ENCODE results near the gene HORMAD2.
"Not testable (repeated sequence)": the region's sequence is repeated elsewhere in the genome, so short reads cannot be mapped to it uniquely, and the experiment has no call there.

HORMAD2 gene

GRCh38 chr22:30057375-30057774 is 22.9 kb upstream of the HORMAD2 start:
- no peak for DNase-seq (ENCODE audit: low spot score)

DNA sequence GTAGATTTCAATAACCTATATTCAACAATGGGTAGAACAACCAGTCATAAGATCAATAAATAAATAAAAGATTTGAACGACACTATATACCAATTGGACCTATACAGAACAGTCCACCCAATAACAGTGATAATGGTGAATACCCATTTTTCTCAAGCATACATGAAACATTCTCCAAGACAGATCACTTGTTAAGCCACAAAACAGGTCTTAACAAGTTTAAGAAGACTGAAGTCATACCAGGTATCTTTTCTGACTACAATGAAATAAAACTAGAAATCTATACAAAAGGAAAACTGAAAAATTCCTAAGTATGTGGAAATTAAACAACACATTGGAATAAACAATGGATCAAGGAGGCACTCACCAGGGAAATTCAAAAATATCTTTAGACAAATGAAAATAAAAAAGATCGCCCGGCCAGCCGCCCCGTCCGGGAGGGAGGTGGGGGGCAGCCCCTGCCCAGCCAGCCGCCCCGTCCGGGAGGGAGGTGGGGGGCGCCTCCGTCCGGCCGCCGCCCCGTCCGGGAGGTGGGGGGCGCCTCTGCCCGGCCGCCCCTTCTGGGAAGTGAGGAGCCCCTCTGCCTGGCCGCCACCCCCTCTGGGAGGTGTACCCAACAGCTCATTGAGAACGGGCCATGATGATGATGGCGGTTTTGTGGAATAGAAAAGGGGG is 20.8 kb upstream of the HORMAD2 start:
- DNase-seq (ENCODE audit: low spot score): not testable (repeated sequence)

- DNase-seq (ENCODE audit: low spot score): not testable (repeated sequence)
Measured at GRCh38 chr22:30061094-30061493, 19.2 kb upstream of the HORMAD2 start.

DNA sequence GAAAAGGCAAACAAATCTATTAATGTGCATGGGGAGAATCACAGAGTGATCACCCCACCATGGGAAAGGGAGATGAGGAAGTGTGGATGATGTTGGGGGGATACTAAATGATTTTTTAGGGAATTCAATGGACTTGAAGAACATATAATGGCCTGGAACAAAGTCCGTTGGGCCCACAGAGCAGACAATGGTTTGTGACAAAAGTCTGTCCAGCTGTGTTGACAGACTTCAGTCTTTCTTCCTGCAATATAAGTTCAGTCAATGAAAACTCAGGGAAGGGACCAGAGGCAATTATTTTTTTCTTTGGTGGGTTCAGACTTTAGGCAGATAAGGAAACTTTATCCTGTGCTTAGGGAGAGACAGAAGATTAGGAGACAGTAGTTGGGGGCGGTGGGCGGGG is 18.0 kb upstream of the HORMAD2 start:
- DNase-seq (ENCODE audit: low spot score): no peak

- no peak for DNase-seq (ENCODE audit: low spot score)
Measured at GRCh38 chr22:30062950-30063349, 17.3 kb upstream of the HORMAD2 start.

- no peak for DNase-seq (ENCODE audit: low spot score)
Measured at GRCh38 chr22:30064172-30064571, 16.1 kb upstream of the HORMAD2 start.

GRCh38 chr22:30073743-30074142 is 6.5 kb upstream of the HORMAD2 start:
- DNase-seq (ENCODE audit: low spot score): no peak

GRCh38 chr22:30074147-30074546 is 6.1 kb upstream of the HORMAD2 start:
- no peak for DNase-seq (ENCODE audit: low spot score)

GRCh38 chr22:30074994-30075393 is 5.3 kb upstream of the HORMAD2 start:
- DNase-seq (ENCODE audit: low spot score): no peak

GRCh38 chr22:30077279-30077880 is 2.9 kb upstream of the HORMAD2 start:
- DNase-seq (ENCODE audit: low spot score): no peak

- DNase-seq (ENCODE audit: low spot score): peak; percentile 32
Measured at GRCh38 chr22:30078320-30079311, 1.6 kb upstream of the HORMAD2 start.

- DNase-seq (ENCODE audit: low spot score): no peak
Measured at GRCh38 chr22:30080805-30081204, 541 bp downstream of the HORMAD2 start.

DNA sequence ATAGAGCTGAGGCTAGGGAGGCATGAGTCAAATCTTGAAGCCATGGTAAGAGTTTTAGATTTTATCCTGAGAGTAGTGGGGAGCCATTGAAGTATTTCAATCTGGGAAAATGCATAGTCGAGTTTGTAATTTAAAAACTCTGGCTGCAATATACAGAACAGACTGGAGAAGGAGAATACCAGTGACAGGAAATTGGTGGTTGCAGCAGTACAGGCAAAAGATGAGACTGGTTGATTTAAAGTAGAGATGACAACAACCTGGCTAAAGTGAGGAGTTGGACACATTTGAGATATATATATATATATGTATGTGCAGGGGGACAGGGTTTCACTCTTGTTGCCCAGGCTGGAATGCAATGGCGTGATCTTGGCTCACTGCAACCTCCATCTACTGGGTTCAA is 6.2 kb downstream of the HORMAD2 start:
- DNase-seq (ENCODE audit: low spot score): no peak

GRCh38 chr22:30087037-30087436 is 6.8 kb downstream of the HORMAD2 start:
- not testable (repeated sequence) for DNase-seq (ENCODE audit: low spot score)

DNA sequence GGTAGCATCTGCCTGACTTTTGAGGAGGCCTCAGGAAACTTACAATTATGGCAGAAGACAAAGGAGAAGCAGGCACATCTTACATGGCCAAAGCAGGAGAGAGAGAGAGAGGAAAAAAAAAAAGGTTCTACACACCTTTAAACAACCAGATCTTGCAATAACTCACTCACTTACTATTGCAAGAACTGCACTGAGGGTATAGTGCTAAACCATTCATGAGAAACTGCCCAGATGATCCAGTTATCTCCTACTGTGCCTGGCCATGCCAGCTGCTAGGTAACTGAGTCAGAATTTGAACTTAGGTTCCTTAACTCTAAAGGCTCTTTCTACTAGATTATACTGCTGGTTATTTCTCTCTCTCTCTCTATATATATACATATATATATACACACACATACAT is 7.3 kb downstream of the HORMAD2 start:
- DNase-seq (ENCODE audit: low spot score): no peak

- DNase-seq (ENCODE audit: low spot score): no peak
Measured at GRCh38 chr22:30088468-30088867, 8.2 kb downstream of the HORMAD2 start.

DNA sequence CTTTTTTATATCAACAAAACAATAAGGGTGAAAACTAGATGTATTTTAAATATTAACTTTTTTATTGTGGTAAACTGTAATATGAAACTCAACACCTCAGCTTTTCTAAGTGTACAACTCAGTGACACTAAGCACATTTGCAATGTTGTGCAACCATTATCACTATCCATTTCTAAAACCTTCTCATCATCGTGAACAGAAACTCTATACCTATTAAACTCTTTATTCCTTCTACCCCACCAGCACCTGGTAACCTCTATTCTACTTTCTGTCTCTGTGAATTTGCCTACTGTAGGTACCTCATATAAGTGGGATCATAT is 9.4 kb downstream of the HORMAD2 start:
- no peak for DNase-seq (ENCODE audit: low spot score)

DNA sequence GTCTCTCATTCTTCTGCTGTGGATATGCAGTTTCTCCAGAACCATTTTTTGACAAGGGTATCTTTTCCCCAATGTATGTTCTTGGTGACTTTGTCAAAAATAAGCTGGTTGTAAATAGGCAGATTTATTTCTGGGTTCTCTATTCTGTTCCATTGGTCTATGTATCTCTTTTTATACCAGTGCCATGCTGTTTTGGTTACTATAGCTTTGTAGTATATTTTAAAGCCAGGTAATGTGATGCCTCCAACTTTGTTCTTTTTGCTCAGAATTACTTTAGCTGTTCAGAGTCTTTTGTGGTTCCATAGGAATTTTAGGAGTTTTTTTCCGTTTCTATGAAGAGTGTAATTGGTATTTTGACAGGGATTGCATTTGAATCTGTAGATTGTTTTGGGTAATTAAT is 12.4 kb downstream of the HORMAD2 start:
- DNase-seq (ENCODE audit: low spot score): no peak

DNA sequence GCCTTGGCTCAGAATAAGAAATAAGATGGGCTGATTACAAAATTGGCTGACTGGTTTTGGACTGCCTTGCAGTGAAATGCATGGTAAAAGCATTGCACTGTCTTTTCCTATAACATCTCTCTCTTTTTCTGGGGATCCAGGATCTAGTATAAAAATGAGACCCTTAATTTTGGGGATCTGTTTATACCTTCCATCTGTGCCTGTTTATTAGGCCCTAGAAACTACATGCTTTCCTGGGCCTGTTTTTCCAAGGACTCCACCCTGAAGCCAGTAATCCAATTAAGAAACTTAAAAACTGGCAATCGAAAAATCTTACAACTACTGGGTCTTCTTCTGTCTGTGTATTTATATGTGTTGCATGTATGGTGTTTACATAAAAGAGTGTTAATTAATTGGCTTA is 14.5 kb downstream of the HORMAD2 start:
- no peak for DNase-seq (ENCODE audit: low spot score)

- no peak for DNase-seq (ENCODE audit: low spot score)
Measured at GRCh38 chr22:30097861-30098260, 17.6 kb downstream of the HORMAD2 start.

DNA sequence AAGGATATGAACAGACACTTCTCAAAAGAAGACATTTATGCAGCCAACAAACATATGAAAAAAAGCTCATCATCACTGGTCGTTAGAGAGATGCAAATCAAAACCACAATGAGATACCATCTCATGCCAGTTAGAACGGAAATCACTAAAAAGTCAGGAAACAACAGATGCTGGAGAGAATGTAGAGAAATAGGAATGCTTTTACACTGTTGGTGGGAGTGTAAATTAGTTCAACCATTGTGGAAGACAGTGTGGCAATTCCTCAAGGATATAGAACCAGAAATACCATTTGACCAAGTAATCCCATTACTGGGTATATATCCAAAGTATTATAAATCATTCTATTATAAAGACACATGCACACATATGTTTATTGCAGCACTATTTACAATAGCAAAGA is 20.5 kb downstream of the HORMAD2 start:
- DNase-seq (ENCODE audit: low spot score): not testable (repeated sequence)

DNA sequence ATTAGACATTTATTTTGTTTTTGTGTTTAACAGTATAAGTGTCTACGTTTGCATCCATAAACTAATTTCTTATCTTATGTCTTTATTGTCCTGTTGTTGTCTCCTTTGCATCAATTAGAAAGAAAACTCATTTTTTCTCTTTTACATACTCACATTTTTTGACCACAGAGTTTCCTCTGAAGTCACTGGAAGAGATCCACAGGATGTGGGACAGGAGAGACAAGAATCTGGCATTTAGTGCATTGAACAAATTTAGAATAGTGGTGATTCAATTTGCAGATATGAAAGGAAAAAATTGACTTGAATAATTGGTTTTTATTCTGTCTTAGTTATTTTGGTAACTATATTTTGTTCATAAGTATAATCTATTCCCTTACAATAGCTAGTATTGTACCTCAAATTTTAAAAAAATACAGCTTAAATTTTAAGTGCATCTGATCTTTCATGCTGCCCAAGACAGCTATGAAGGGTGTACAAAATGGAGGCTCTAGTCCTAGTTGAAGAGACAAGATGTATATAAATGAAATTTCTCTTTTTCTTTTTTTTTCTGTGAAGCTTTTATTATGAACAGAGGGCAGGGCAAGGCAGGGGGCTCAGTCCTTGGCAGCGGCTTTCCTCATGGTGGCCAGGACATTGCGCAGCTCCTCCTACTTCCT is 24.4 kb downstream of the HORMAD2 start:
- peak; percentile 33 for DNase-seq (ENCODE audit: low spot score)

All from CD4-positive, alpha-beta T cell treated with Interleukin-6 at 100 ng/mL for 8 hours (primary cell).